Activated CD8-positive, alpha-beta memory T cell treated with anti-CD3 and anti-CD28 coated beads for 36 hours (primary cell): Measurements from ENCODE around the gene GNPTAB. TPM values are rescaled to one million over a fixed set of nuclear protein-coding genes. Genes with fewer than 3 reads are reported as not detected.

Experiments used
- CTCF ChIA-PET: fragments of 350-600 bp; sonication (Branson Sonifier 250); formaldehyde crosslinking; loops from one replicate; lab custom pipeline; 2021; ENCODE audit warnings: antibody characterized with exemption; lab: Charles Lee
- POLR2A ChIA-PET: fragments of 350-600 bp; sonication (Branson Sonifier 250); formaldehyde crosslinking; loops from one replicate; lab custom pipeline; 2021; ENCODE audit warnings: antibody characterized with exemption; lab: Charles Lee
- total RNA-seq, 2 experiments: library from RNA; stranded (reverse); gene quantifications; one replicate each; pipeline ENCODE4 v1.2.3, GENCODE V29; 2021

GNPTAB gene
- total RNA-seq, 2 experiments from 2014 or later: 73.1 to 73.8 TPM

GRCh38 chr12:101733166-101733565, 97.6 kb downstream of the GNPTAB start:
- ChIA-PET POLR2A (no interaction called here), CTCF (interaction anchor here (0.6 kb wide), 1 partner anchor 595 kb away, joined by 3 read pairs; no protein-coding TSS in a partner anchor)

- CTCF ChIA-PET: interaction anchor here (0.6 kb wide), 1 partner anchor 596 kb away, joined by 3 read pairs; no protein-coding TSS in a partner anchor
- POLR2A ChIA-PET: no interaction called here
Observed at GRCh38 chr12:101732318-101732717, 98.4 kb downstream of the GNPTAB start.

GRCh38 chr12:101729842-101730241, 100.9 kb downstream of the GNPTAB start:
- CTCF ChIA-PET: no interaction called here
- POLR2A ChIA-PET: interaction anchor here (0.6 kb wide), 1 partner anchor 30 kb away, joined by 4 read pairs; no protein-coding TSS in a partner anchor

GRCh38 chr12:101727098-101727497, 103.7 kb downstream of the GNPTAB start:
- CTCF ChIA-PET: no interaction called here
- POLR2A ChIA-PET: no interaction called here

- CTCF ChIA-PET: interaction anchor here (1.0 kb wide), 1 partner anchor 17 kb away, joined by 3 read pairs; no protein-coding TSS in a partner anchor
Observed at GRCh38 chr12:101722392-101722791, 108.4 kb downstream of the GNPTAB start.

GRCh38 chr12:101720118-101720517, 110.6 kb downstream of the GNPTAB start:
- ChIA-PET CTCF (no interaction called here), POLR2A (no interaction called here)

More at GRCh38 chr12:101722392-101722791, 108.4 kb downstream of the GNPTAB start:
- POLR2A ChIA-PET: no interaction called here

- POLR2A ChIA-PET: no interaction called here
- CTCF ChIA-PET: no interaction called here
Observed at GRCh38 chr12:101719566-101719965, 111.2 kb downstream of the GNPTAB start.

GRCh38 chr12:101714877-101715444, 115.8 kb downstream of the GNPTAB start:
- POLR2A ChIA-PET: no interaction called here
- CTCF ChIA-PET: no interaction called here

GRCh38 chr12:101713930-101714329, 116.8 kb downstream of the GNPTAB start:
- POLR2A ChIA-PET: no interaction called here
- CTCF ChIA-PET: no interaction called here

- POLR2A ChIA-PET: no interaction called here
- CTCF ChIA-PET: no interaction called here
Observed at GRCh38 chr12:101713059-101713682, 117.6 kb downstream of the GNPTAB start.

- POLR2A ChIA-PET: no interaction called here
- CTCF ChIA-PET: no interaction called here
Observed at GRCh38 chr12:101710288-101710687, 120.5 kb downstream of the GNPTAB start.

- ChIA-PET CTCF (no interaction called here), POLR2A (no interaction called here)
Observed at GRCh38 chr12:101707131-101707782, 123.5 kb downstream of the GNPTAB start.

GRCh38 chr12:101706403-101706802, 124.4 kb downstream of the GNPTAB start:
- CTCF ChIA-PET: no interaction called here

GRCh38 chr12:101703487-101703886, 127.3 kb downstream of the GNPTAB start:
- POLR2A ChIA-PET: no interaction called here
- CTCF ChIA-PET: interaction anchor here (0.7 kb wide), 1 partner anchor 144 kb away, joined by 3 read pairs; no protein-coding TSS in a partner anchor

More at GRCh38 chr12:101706403-101706802, 124.4 kb downstream of the GNPTAB start:
- POLR2A ChIA-PET: no interaction called here

GRCh38 chr12:101700299-101700820, 130.4 kb downstream of the GNPTAB start:
- CTCF ChIA-PET: interaction anchor here (0.7 kb wide), 1 partner anchor 424 kb away, joined by 3 read pairs; no protein-coding TSS in a partner anchor

GRCh38 chr12:101698800-101699347, 131.9 kb downstream of the GNPTAB start:
- POLR2A ChIA-PET: no interaction called here

More at GRCh38 chr12:101700299-101700820, 130.4 kb downstream of the GNPTAB start:
- POLR2A ChIA-PET: no interaction called here

GRCh38 chr12:101697930-101698799, 132.6 kb downstream of the GNPTAB start:
- ChIA-PET POLR2A (no interaction called here), CTCF (no interaction called here)

More at GRCh38 chr12:101698800-101699347, 131.9 kb downstream of the GNPTAB start:
- CTCF ChIA-PET: no interaction called here

- ChIA-PET POLR2A (no interaction called here), CTCF (no interaction called here)
Observed at GRCh38 chr12:101697197-101697929, 133.4 kb downstream of the GNPTAB start, which contains the start of gene CHPT1. Gene CHPT1 (plus strand): TSS chr12:101697640. CDS start chr12:101697862, 222 bp downstream.
